Measurements from ENCODE around the gene PDGFC. TPM values are rescaled to one million over a fixed set of nuclear protein-coding genes. Genes with fewer than 3 reads are reported as not detected.

Gene PDGFC
- total RNA-seq, 4 donors from 2014 or later = 29.0 to 47.8 (median 38.1) TPM

- no peak for TF ChIP-seq CTCF (IDR thresholded peaks at IDR 0.05; ENCODE audit: low read depth)
Measured at GRCh38 chr4:156886481-156886880, 85.1 kb downstream of the PDGFC start.

DNA sequence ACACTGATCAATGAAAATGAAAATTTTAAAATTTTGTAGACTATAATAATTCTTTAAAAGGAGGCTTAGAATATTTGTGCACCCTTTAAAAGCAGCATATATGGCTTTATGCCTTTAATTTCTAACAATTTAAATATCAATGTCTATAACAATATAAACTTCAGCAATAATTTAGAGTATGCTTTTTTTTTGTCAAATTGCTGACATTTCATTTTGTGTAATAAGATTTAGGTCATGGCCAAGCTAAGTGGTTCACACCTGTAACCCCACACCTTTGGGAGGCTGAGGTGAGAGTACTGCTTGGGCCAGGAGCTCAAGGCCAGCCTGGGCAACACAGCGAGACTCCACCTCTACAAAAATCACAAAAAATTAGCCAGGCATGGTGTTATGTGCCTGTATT lies 86.2 kb downstream of the PDGFC start:
- no peak for TF ChIP-seq CTCF (IDR thresholded peaks at IDR 0.05; ENCODE audit: low read depth)

DNA sequence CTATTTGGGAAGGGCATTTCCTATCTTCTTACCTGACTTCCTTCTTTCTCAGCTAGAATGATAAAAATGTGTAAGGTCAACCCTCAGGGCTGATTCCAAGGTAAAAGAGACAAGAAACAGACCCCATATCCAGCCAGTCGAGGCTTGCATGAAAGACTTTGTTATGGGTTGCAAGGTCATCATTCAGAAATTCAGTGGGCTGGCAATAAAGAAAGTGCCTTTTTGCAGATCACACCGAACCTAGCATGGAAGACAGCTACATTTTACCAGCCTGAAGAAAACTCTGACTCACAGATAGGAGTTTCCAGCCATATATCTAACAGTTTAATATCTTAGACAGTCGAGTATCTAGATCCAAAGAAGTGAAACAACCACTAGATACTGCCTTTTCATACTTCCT lies 87.4 kb downstream of the PDGFC start:
- no peak for TF ChIP-seq CTCF (IDR thresholded peaks at IDR 0.05; ENCODE audit: low read depth)

DNA sequence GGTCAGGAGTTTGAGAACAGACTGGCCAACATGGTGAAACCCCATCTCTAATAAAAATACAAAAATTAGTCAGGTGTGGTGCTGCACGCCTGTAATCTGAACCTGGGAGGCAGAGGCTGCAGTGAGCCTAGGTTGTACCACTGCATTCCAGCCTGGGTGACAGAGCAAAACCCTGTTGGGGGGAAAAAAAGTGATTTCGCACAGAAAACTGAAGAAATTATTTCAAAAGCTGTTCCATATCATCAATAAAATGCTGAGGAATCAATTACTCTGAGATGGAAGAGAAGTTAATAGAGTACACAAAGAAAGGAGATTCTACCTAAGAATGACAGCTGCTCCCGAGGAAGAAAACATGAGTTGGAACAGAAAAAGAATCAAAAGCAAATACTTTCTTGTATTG lies 95.9 kb downstream of the PDGFC start:
- no peak for TF ChIP-seq CTCF (IDR thresholded peaks at IDR 0.05; ENCODE audit: low read depth)

- TF ChIP-seq CTCF (IDR thresholded peaks at IDR 0.05; ENCODE audit: low read depth) = no peak
Measured at GRCh38 chr4:156875055-156875454, 96.5 kb downstream of the PDGFC start.

- TF ChIP-seq CTCF (IDR thresholded peaks at IDR 0.05; ENCODE audit: low read depth) = no peak
Measured at GRCh38 chr4:156873799-156874198, 97.8 kb downstream of the PDGFC start.

DNA sequence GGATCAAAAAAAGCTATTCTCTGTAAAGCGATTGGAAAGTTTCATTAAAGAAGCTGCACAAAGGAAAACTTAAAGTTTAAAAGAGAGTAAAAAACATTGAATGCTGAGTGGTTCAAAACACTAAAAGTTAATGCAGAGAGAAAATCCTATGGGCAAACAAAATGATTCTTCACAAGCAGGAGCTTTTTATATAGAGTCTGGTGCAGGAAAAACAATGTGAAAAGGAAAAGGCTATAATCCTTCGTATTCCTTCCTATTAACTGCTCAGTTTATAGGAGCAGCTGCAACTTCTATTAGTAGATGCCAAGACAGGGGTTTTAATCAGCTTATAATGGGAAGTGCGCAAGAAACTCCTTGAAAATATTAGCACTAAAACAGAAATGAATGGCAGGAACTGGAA lies 100.7 kb downstream of the PDGFC start:
- no peak for TF ChIP-seq CTCF (IDR thresholded peaks at IDR 0.05; ENCODE audit: low read depth)

All from subcutaneous adipose tissue (tissue), 4 donors.